ENCODE measurements around the gene MEIS1.

DNA sequence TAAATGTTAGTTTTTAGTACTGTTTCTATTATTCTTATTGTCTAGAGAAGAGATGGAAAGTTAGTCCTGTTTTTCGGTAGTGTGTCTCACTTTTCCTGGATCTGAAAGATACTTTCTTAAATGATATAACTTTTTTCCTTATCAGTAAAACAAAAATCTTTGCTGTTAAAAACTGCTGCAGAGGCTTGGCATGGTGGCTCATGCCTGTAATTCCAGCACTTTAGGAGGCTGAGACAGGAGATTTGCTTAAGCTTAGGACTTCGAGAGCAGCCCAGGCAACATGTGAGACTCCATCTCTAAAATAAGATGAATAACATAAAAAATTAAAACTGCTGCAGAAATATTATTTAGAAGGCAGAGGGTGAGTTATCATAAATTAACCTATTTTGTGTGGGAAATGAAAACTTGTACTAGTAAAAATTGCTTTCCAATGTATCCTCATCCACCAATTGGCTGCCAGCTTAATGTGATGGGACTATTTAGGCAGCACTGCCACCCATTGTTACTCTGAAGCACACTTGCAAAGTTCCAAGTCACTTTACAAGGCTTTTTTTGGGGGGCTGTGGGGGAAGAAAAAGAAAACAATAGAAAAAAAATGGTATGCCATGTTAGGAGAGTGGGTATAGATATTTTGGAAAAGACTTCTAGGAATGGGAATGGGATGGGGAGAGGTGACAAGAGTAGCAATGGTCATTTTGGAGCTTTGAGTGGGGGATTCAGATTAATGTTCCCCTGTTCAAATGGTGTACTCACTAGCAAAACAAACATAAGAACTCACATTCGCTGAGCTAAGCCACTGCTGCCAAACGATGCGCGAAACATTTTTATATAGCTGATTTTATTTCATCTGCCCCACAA is 62.7 kb downstream of the MEIS1 start:
- TF ChIP-seq, protein P1, sequence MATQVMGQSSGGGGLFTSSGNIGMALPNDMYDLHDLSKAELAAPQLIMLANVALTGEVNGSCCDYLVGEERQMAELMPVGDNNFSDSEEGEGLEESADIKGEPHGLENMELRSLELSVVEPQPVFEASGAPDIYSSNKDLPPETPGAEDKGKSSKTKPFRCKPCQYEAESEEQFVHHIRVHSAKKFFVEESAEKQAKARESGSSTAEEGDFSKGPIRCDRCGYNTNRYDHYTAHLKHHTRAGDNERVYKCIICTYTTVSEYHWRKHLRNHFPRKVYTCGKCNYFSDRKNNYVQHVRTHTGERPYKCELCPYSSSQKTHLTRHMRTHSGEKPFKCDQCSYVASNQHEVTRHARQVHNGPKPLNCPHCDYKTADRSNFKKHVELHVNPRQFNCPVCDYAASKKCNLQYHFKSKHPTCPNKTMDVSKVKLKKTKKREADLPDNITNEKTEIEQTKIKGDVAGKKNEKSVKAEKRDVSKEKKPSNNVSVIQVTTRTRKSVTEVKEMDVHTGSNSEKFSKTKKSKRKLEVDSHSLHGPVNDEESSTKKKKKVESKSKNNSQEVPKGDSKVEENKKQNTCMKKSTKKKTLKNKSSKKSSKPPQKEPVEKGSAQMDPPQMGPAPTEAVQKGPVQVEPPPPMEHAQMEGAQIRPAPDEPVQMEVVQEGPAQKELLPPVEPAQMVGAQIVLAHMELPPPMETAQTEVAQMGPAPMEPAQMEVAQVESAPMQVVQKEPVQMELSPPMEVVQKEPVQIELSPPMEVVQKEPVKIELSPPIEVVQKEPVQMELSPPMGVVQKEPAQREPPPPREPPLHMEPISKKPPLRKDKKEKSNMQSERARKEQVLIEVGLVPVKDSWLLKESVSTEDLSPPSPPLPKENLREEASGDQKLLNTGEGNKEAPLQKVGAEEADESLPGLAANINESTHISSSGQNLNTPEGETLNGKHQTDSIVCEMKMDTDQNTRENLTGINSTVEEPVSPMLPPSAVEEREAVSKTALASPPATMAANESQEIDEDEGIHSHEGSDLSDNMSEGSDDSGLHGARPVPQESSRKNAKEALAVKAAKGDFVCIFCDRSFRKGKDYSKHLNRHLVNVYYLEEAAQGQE (IDR thresholded peaks at IDR 0.05; ENCODE audit: unreplicated experiment), result no peak
- TF ChIP-seq, protein P2, sequence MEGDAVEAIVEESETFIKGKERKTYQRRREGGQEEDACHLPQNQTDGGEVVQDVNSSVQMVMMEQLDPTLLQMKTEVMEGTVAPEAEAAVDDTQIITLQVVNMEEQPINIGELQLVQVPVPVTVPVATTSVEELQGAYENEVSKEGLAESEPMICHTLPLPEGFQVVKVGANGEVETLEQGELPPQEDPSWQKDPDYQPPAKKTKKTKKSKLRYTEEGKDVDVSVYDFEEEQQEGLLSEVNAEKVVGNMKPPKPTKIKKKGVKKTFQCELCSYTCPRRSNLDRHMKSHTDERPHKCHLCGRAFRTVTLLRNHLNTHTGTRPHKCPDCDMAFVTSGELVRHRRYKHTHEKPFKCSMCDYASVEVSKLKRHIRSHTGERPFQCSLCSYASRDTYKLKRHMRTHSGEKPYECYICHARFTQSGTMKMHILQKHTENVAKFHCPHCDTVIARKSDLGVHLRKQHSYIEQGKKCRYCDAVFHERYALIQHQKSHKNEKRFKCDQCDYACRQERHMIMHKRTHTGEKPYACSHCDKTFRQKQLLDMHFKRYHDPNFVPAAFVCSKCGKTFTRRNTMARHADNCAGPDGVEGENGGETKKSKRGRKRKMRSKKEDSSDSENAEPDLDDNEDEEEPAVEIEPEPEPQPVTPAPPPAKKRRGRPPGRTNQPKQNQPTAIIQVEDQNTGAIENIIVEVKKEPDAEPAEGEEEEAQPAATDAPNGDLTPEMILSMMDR (conservative IDR thresholded peaks at IDR 0.05; ENCODE audit: low read depth in 2 of 2), result peak in 1 of 2 experiments; percentile 36; a peak in 2 of 4 replicates
- TF ChIP-seq EZH2 (IDR thresholded peaks at IDR 0.05; ENCODE audit: low read depth, unreplicated experiment) (no peak), POLR2AphosphoS5 (IDR thresholded peaks at IDR 0.05; ENCODE audit: low read depth) (no peak), STAT1 (IDR thresholded peaks at IDR 0.05; ENCODE audit: unreplicated experiment) (no peak)
